Measurements from ENCODE around the gene GNAI1. TPM values are rescaled to one million over a fixed set of nuclear protein-coding genes. Genes with fewer than 3 reads are reported as not detected.

GNAI1 gene
- total RNA-seq, 1 donor from 2014 or later: 0.35 TPM

DNA sequence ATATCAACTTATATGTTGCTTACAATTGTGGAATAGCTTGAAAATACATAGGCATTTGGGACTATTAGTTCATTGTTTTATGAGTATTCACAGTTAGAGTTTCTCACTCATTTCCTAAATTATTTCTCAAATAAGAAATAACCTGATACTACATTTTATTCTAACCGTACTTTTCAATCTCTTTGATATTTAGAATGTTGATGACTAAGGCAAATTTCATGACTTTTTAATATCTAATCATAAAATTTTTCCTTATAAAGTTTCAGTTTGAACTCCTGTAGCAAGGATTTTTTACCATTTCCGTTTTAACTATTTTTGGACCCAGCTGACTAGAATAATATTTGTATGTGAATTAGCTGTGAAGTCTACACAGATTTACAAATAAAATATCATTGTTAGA is 41.3 kb upstream of the GNAI1 start:
- no peak for DNase-seq
- ATAC-seq (ENCODE audit: low read depth): no peak
- Mint-ChIP-seq H3K4me3 (no peak overlapping the region), H3K9me3 (no peaks in the 10 kb centered on the region), H3K36me3 (ENCODE audit: low read depth) (no peaks in the 10 kb centered on the region), H3K27me3 (no peaks in the 10 kb centered on the region), H3K27ac (no peak overlapping the region), H3K4me1 (no peaks in the 10 kb centered on the region)
- intact Hi-C loops (cut with micrococcal nuclease): loop anchor here (10.0 kb wide), 1 partner anchor 561 kb away; no protein-coding TSS in a partner anchor
- TF ChIP-seq, protein P1, sequence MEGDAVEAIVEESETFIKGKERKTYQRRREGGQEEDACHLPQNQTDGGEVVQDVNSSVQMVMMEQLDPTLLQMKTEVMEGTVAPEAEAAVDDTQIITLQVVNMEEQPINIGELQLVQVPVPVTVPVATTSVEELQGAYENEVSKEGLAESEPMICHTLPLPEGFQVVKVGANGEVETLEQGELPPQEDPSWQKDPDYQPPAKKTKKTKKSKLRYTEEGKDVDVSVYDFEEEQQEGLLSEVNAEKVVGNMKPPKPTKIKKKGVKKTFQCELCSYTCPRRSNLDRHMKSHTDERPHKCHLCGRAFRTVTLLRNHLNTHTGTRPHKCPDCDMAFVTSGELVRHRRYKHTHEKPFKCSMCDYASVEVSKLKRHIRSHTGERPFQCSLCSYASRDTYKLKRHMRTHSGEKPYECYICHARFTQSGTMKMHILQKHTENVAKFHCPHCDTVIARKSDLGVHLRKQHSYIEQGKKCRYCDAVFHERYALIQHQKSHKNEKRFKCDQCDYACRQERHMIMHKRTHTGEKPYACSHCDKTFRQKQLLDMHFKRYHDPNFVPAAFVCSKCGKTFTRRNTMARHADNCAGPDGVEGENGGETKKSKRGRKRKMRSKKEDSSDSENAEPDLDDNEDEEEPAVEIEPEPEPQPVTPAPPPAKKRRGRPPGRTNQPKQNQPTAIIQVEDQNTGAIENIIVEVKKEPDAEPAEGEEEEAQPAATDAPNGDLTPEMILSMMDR (IDR thresholded peaks at IDR 0.05): no peak
- CTCF ChIA-PET: no interaction called here
- POLR2A ChIA-PET: no interaction called here

DNA sequence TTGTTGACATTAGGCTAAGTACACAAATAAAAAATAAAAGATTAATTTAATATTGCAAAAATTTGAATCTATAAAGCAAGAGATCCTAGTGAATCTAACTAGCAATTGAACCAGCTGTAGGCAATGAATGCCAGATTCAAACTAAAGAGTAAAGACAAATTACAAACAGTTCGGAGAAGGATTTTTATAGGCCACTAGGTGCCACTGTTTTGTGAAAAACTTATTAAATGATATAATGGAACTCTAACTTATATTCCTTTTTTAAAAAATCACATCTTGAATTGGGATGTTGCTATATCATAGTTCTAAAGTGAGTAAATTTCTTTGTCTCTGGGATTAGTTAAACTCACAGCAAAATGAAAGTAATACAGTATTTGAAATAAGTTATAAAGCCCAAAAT is 39.1 kb upstream of the GNAI1 start:
- TF ChIP-seq, protein P1 (IDR thresholded peaks at IDR 0.05): no peak
- DNase-seq (no peak), ATAC-seq (ENCODE audit: low read depth) (no peak)
- Mint-ChIP-seq H3K27ac (no peak overlapping the region), H3K36me3 (ENCODE audit: low read depth) (no peaks in the 10 kb centered on the region), H3K27me3 (no peaks in the 10 kb centered on the region), H3K4me3 (no peak overlapping the region), H3K4me1 (no peaks in the 10 kb centered on the region), H3K9me3 (no peaks in the 10 kb centered on the region)
- ChIA-PET POLR2A (no interaction called here), CTCF (no interaction called here)
- intact Hi-C loops (cut with micrococcal nuclease): loop anchor here (10.0 kb wide), 1 partner anchor 559 kb away; no protein-coding TSS in a partner anchor

DNA sequence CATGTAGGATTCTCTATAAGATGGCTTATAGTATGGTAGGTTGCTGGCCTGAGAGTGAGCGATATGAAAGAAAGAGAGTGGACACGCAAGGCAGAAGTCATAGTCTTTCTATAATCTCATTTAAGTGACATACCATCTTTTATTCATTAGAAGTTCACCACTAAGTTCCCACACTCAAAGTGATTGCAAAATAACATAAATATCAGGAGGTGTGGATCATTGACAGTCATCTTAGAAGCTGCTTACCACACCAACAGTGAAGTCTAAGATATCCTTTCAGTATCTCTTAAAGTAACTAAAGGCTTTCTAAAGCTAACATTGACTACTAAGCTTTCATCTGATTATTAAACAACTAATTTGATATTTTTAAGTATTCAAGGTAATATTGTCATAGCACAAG is 36.9 kb upstream of the GNAI1 start:
- TF ChIP-seq, protein P1 (IDR thresholded peaks at IDR 0.05): no peak
- H3K27ac Mint-ChIP-seq: no peak overlapping the region
- H3K4me1 Mint-ChIP-seq: no peaks in the 10 kb centered on the region
- no peak overlapping the region for H3K4me3 Mint-ChIP-seq
- H3K36me3 Mint-ChIP-seq (ENCODE audit: low read depth): no peaks in the 10 kb centered on the region
- H3K27me3 Mint-ChIP-seq: no peaks in the 10 kb centered on the region
- ChIA-PET POLR2A (no interaction called here), CTCF (no interaction called here)
- no peak for ATAC-seq (ENCODE audit: low read depth)
- DNase-seq: no peak
- H3K9me3 Mint-ChIP-seq: no peaks in the 10 kb centered on the region
- intact Hi-C loops (cut with micrococcal nuclease): loop anchor here (10.0 kb wide), 1 partner anchor 557 kb away; no protein-coding TSS in a partner anchor

DNA sequence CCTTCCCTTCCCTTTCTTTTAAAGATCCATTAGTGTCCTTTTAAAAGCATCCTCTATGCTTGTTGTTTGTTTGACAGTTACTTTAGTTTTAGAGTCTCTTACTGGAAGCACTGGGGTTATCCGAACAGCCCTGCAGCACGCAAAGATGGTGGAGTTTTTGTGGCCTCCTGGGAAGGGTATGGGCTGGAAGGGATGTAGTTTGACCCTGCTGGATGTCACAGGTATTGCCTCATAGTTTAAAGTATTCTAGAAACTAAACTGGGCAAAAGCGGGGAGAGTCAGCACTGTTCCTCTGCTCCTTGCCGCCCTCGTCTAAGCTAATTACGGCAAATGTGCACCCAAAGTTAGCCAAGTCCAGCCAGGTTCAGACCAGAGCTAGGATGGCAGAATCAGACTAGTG is 35.8 kb upstream of the GNAI1 start:
- POLR2A ChIA-PET: no interaction called here
- CTCF ChIA-PET: no interaction called here
- no peak for DNase-seq
- Mint-ChIP-seq H3K9me3 (no peaks in the 10 kb centered on the region), H3K36me3 (ENCODE audit: low read depth) (no peaks in the 10 kb centered on the region), H3K27me3 (no peaks in the 10 kb centered on the region), H3K4me3 (no peak overlapping the region), H3K27ac (no peak overlapping the region), H3K4me1 (no peaks in the 10 kb centered on the region)
- ATAC-seq (ENCODE audit: low read depth): no peak
- TF ChIP-seq, protein P1 (IDR thresholded peaks at IDR 0.05): no peak
- intact Hi-C loops (cut with micrococcal nuclease): loop anchor here (10.0 kb wide), 1 partner anchor 556 kb away; no protein-coding TSS in a partner anchor

DNA sequence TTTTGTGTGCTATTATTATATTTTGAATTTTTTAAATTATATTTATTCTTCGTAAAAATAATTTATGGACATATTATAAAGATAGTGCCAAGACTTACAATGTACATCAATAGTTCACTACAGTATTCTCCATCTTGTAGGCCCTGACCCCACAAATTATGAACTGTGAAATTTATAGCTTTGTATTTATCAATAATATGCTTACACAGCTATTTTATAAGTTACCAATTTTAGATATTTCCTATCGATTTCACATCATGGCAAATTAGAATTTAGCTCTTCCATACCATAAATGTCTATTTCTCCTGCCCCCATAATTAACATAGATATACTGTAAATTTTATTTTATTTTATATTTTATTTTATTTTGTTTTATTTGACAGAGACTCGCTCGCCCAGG is 34.4 kb upstream of the GNAI1 start:
- H3K27me3 Mint-ChIP-seq: no peaks in the 10 kb centered on the region
- ATAC-seq (ENCODE audit: low read depth): no peak
- DNase-seq: no peak
- no peaks in the 10 kb centered on the region for H3K36me3 Mint-ChIP-seq (ENCODE audit: low read depth)
- ChIA-PET CTCF (no interaction called here), POLR2A (no interaction called here)
- no peaks in the 10 kb centered on the region for H3K9me3 Mint-ChIP-seq
- H3K27ac Mint-ChIP-seq: no peak overlapping the region
- H3K4me3 Mint-ChIP-seq: no peak overlapping the region
- no peaks in the 10 kb centered on the region for H3K4me1 Mint-ChIP-seq
- TF ChIP-seq, protein P1 (IDR thresholded peaks at IDR 0.05): no peak
- intact Hi-C loops (cut with micrococcal nuclease): no loop called here

Data from activated B cell treated with CpG ODN at 0.5 μM for 24 hours (primary cell).